Frontal cortex (tissue), 4 donors: ENCODE measurements around the gene NUDT6. TPM values are rescaled to one million over a fixed set of nuclear protein-coding genes. Genes with fewer than 3 reads are reported as not detected.
A peak's percentile ranks its signal among the peaks of the same experiment; 100 is the strongest.
"Not testable (repeated sequence)": the region's sequence is repeated elsewhere in the genome, so short reads cannot be mapped to it uniquely, and the experiment has no call there.

Experiments
- DNase-seq, 2 donors: peaks; one replicate each; pipeline ENCODE4 v3.0.0; 2012; ENCODE audit warnings: low spot score in 2 of 2
- FAIRE-seq: peaks from 2 replicates; lab custom pipeline; 2012; peaks lifted over from hg19 to GRCh38; lab: Jason Lieb, UNC
- total RNA-seq: library from RNA; depleted of rRNA; stranded (reverse); fragments of >200 nt; gene quantifications from one replicate; pipeline ENCODE4 v1.2.3, GENCODE V29; 2014
- donor health status: control.
- donor health status: control.
- donor health status: control.

NUDT6 gene
- 6.9 TPM for total RNA-seq

GRCh38 chr4:122921971-122922876 is at the start of gene NUDT6:
NUDT6 (minus strand) TSS chr4:122922597; CDS start chr4:122922572, 25 bp downstream.
- DNase-seq (peak; percentile 50 to 63), FAIRE-seq (no peak)

GRCh38 chr4:122968227-122968812 is 45.9 kb upstream of the NUDT6 start:
- DNase-seq (no peak), FAIRE-seq (no peak)

GRCh38 chr4:122967231-122967630 is 44.8 kb upstream of the NUDT6 start:
- no peak for DNase-seq
- no peak for FAIRE-seq

- no peak for FAIRE-seq
- DNase-seq: no peak
Measured at GRCh38 chr4:122966201-122966600, 43.8 kb upstream of the NUDT6 start.

GRCh38 chr4:122963216-122963615 is 40.8 kb upstream of the NUDT6 start:
- DNase-seq: no peak
- FAIRE-seq: no peak

GRCh38 chr4:122960611-122961000 is 38.2 kb upstream of the NUDT6 start:
- DNase-seq (no peak), FAIRE-seq (peak; percentile 6)

- DNase-seq (no peak), FAIRE-seq (no peak)
Measured at GRCh38 chr4:122959981-122960610, 37.7 kb upstream of the NUDT6 start.

GRCh38 chr4:122959441-122959840 is 37.0 kb upstream of the NUDT6 start:
- no peak for FAIRE-seq
- no peak for DNase-seq

- no peak for DNase-seq
- no peak for FAIRE-seq
Measured at GRCh38 chr4:122958505-122958904, 36.1 kb upstream of the NUDT6 start.

GRCh38 chr4:122953924-122954323 is 31.5 kb upstream of the NUDT6 start:
- DNase-seq (no peak), FAIRE-seq (no peak)

- FAIRE-seq (no peak), DNase-seq (no peak)
Measured at GRCh38 chr4:122952028-122952427, 29.6 kb upstream of the NUDT6 start.

- DNase-seq (no peak), FAIRE-seq (no peak)
Measured at GRCh38 chr4:122948671-122949070, 26.3 kb upstream of the NUDT6 start.

- DNase-seq (no peak), FAIRE-seq (no peak)
Measured at GRCh38 chr4:122946142-122946541, 23.7 kb upstream of the NUDT6 start.

GRCh38 chr4:122945136-122945535 is 22.7 kb upstream of the NUDT6 start:
- DNase-seq, FAIRE-seq: not testable (repeated sequence)

- FAIRE-seq (no peak), DNase-seq (no peak)
Measured at GRCh38 chr4:122932763-122933162, 10.4 kb upstream of the NUDT6 start.

- FAIRE-seq (peak; percentile 97), DNase-seq (peak in 1 of 2 donors; percentile 16)
Measured at GRCh38 chr4:122930862-122931261, 8.5 kb upstream of the NUDT6 start.

- FAIRE-seq: no peak
Measured at GRCh38 chr4:122928930-122929329, 6.5 kb upstream of the NUDT6 start.

GRCh38 chr4:122922877-122923511 is 597 bp upstream of the NUDT6 start:
- DNase-seq (peak; percentile 72 to 78), FAIRE-seq (no peak)

More at GRCh38 chr4:122928930-122929329, 6.5 kb upstream of the NUDT6 start:
- no peak for DNase-seq

- FAIRE-seq (no peak), DNase-seq (no peak)
Measured at GRCh38 chr4:122921300-122921699, 1.1 kb downstream of the NUDT6 start.

GRCh38 chr4:122920473-122920872 is 1.9 kb downstream of the NUDT6 start:
- FAIRE-seq (no peak), DNase-seq (no peak)
